Esophagus muscularis mucosa (tissue), 3 donors: Measurements from ENCODE around the gene XG.

ENCODE experiments used
- CTCF ChIP-seq, 3 experiments: fragments of 200-600 bp in 2 of 3; fragments of 450-650 bp in 1 of 3; sonication (generic) in 2 of 3; IDR thresholded peaks; one replicate each; pipeline ENCODE4 v1.5.1; 2017 to 2019; ENCODE audit warnings: antibody characterized with exemption in 3 of 3, mild to moderate bottlenecking in 2 of 3, moderate library complexity in 1 of 3
- POLR2A ChIP-seq: fragments of 450-650 bp; IDR thresholded peaks from one replicate; pipeline ENCODE4 v1.6.1; 2017; ENCODE audit warnings: antibody characterized with exemption, moderate library complexity, mild to moderate bottlenecking, low read depth

GRCh38 chrX:2824886-2825285 is 73.0 kb downstream of the XG start:
- no peak for TF ChIP-seq CTCF (IDR thresholded peaks at IDR 0.05)
- no peak for TF ChIP-seq POLR2A
